WTC11 (cell line): ENCODE results near the gene TES.

Experiments
- ARID4B ChIP-seq: sonication (generic); formaldehyde crosslinking; IDR thresholded peaks from 2 replicates; pipeline ENCODE4 v1.8.0; 2023; ENCODE audit warnings: missing genetic modification reagents, mild to moderate bottlenecking, borderline replicate concordance
- CBFB ChIP-seq: sonication (generic); formaldehyde crosslinking; IDR thresholded peaks from 2 replicates; pipeline ENCODE4 v1.8.1; 2022; ENCODE audit warnings: mild to moderate bottlenecking, low read depth, missing genetic modification reagents
- CTCF ChIP-seq: fragments of 200-600 bp; IDR thresholded peaks from 2 replicates; pipeline ENCODE4 v1.8.0; 2022; ENCODE audit warnings: antibody characterized with exemption
- E2F5 ChIP-seq: sonication (generic); formaldehyde crosslinking; IDR thresholded peaks from 2 replicates; pipeline ENCODE4 v1.8.1; 2022; ENCODE audit warnings: mild to moderate bottlenecking, moderate library complexity, missing genetic modification reagents
- GABPB1 ChIP-seq: sonication (generic); formaldehyde crosslinking; IDR thresholded peaks from 2 replicates; pipeline ENCODE4 v1.8.1; 2023; ENCODE audit warnings: mild to moderate bottlenecking, missing genetic modification reagents
- MAX ChIP-seq: sonication (generic); formaldehyde crosslinking; IDR thresholded peaks from 2 replicates; pipeline ENCODE4 v1.8.0; 2022; ENCODE audit warnings: mild to moderate bottlenecking, missing genetic modification reagents
- MLX ChIP-seq: sonication (generic); formaldehyde crosslinking; IDR thresholded peaks from 2 replicates; pipeline ENCODE4 v1.8.1; 2023; ENCODE audit warnings: mild to moderate bottlenecking, missing genetic modification reagents, moderate library complexity
- MYBL2 ChIP-seq: sonication (generic); formaldehyde crosslinking; IDR thresholded peaks from 2 replicates; pipeline ENCODE4 v1.8.1; 2023; ENCODE audit warnings: mild to moderate bottlenecking, moderate library complexity, missing genetic modification reagents

GRCh38 chr7:116213361-116214130 is 3.2 kb downstream of the TES start:
- TF ChIP-seq CBFB (no peak), GABPB1 (CRISPR knock-in tag) (no peak), MLX (CRISPR knock-in tag) (no peak), ARID4B (CRISPR knock-in tag) (no peak), MYBL2 (CRISPR knock-in tag) (no peak), CTCF (no peak), MAX (CRISPR knock-in tag) (no peak), E2F5 (no peak)
